Fibroblast of lung (primary cell): ENCODE measurements around the gene AKT1. TPM values are rescaled to one million over a fixed set of nuclear protein-coding genes. Genes with fewer than 3 reads are reported as not detected.

Experiments
- DNase-seq, 2 donors: peaks; one replicate each; pipeline versions ENCODE4 v3.0.0 to v3.0.0-alpha.2; 2010; ENCODE audit warnings: low read depth in 2 of 2
- H2AFZ ChIP-seq: 2 replicates; pipeline ENCODE4 v1.5.1; 2012; ENCODE audit warnings: low read length, control low read depth, inconsistent platforms
- H3K27ac ChIP-seq: 2 replicates; pipeline ENCODE4 v1.5.1; 2011; ENCODE audit warnings: low read length, control low read depth; ENCODE audit not compliant: insufficient read depth
- H3K27me3 ChIP-seq: 2 replicates; pipeline ENCODE4 v1.5.1; 2011; ENCODE audit warnings: mild to moderate bottlenecking, low read length; ENCODE audit not compliant: control insufficient read depth, insufficient read depth
- H3K36me3 ChIP-seq: 2 replicates; pipeline ENCODE4 v1.5.1; 2011; ENCODE audit warnings: low read length; ENCODE audit not compliant: control insufficient read depth, insufficient read depth
- H3K4me1 ChIP-seq: 2 replicates; pipeline ENCODE4 v1.5.1; 2011; ENCODE audit warnings: low read length; ENCODE audit not compliant: control insufficient read depth, insufficient read depth; ENCODE audit errors: extremely low read depth
- H3K4me2 ChIP-seq: 2 replicates; pipeline ENCODE4 v1.5.1; 2011; ENCODE audit warnings: low read length, control low read depth; ENCODE audit not compliant: insufficient read depth; ENCODE audit errors: extremely low read depth
- H3K4me3 ChIP-seq, 4 experiments: fragments of 200-600 bp in 1 of 4; sonication (generic) in 1 of 4; replicated peaks in 1 of 4; 2 replicates each; pipeline ENCODE4 v1.5.1; 2011 to 2016; ENCODE audit warnings: low read length in 4 of 4, low read depth in 3 of 4, mild to moderate bottlenecking in 3 of 4, control low read depth in 2 of 4, inconsistent platforms in 1 of 4, mixed read lengths in 1 of 4; ENCODE audit not compliant: insufficient read depth in 1 of 4; ENCODE audit errors: control extremely low read depth in 1 of 4
- H3K79me2 ChIP-seq: 2 replicates; pipeline ENCODE4 v1.5.1; 2012; ENCODE audit warnings: mild to moderate bottlenecking, low read length, inconsistent platforms; ENCODE audit not compliant: control insufficient read depth, insufficient read depth
- H3K9ac ChIP-seq: 2 replicates; pipeline ENCODE4 v1.5.1; 2011; ENCODE audit warnings: mild to moderate bottlenecking, low read length, control low read depth; ENCODE audit not compliant: insufficient read depth
- H3K9me3 ChIP-seq: 2 replicates; pipeline ENCODE4 v1.5.1; 2012; ENCODE audit warnings: low read depth, low read length; ENCODE audit not compliant: control insufficient read depth, insufficient read depth
- H4K20me1 ChIP-seq: 2 replicates; pipeline ENCODE4 v1.5.1; 2011; ENCODE audit warnings: low read length; ENCODE audit not compliant: control insufficient read depth, insufficient read depth; ENCODE audit errors: extremely low read depth
- CTCF ChIP-seq, 2 donors: IDR thresholded peaks in 1 of 2; conservative IDR thresholded peaks in 1 of 2; 1 replicate in 1 of 2; 2 replicates in 1 of 2; pipeline ENCODE4 v1.5.1; 2011 to 2012; ENCODE audit warnings: low read length in 2 of 2, control low read depth in 1 of 2, inconsistent platforms in 1 of 2, low read depth in 1 of 2, mild to moderate bottlenecking in 1 of 2
- EZH2 ChIP-seq: IDR thresholded peaks from 2 replicates; pipeline ENCODE4 v1.5.1; 2012; ENCODE audit warnings: low read length, control low read depth, mild to moderate bottlenecking; ENCODE audit errors: missing control alignments
- polyA plus RNA-seq, 2 donors: library from polyadenylated mRNA; depleted of rRNA in 1 of 2; stranded (reverse) in 1 of 2; unstranded in 1 of 2; fragments of >200 nt; gene quantifications; 2 replicates each; pipeline ENCODE4 v1.2.1, GENCODE V29; 2011 to 2012; ENCODE audit warnings: missing spikeins in 1 of 2
- total RNA-seq: library from RNA; depleted of rRNA; stranded (reverse); fragments of >200 nt; gene quantifications from 2 replicates; pipeline ENCODE4 v1.2.1, GENCODE V29; 2014

AKT1 gene
- total and polyA plus RNA-seq, 2 donors (not counting 1 experiment from before 2014, with no cell fraction given), result 83.2 to 127 TPM

- Histone ChIP-seq H4K20me1 (no peaks in the 10 kb centered on the region), H3K36me3 (peaks cover 19% of the 10 kb centered on the region), H3K79me2 (no peaks in the 10 kb centered on the region), H3K4me1 (peaks cover 2% of the 10 kb centered on the region), H2AFZ (no peak overlapping the region), H3K27me3 (no peaks in the 10 kb centered on the region), H3K4me2 (no peak overlapping the region), H3K4me3 (no peak overlapping the region), H3K27ac (no peak overlapping the region), H3K9ac (no peak overlapping the region), H3K9me3 (no peaks in the 10 kb centered on the region)
- no peak for DNase-seq
- TF ChIP-seq CTCF (conservative IDR thresholded peaks at IDR 0.05 in 1 of 2, IDR thresholded peaks at IDR 0.05 in 1 of 2; ENCODE audit: low read depth in 1 of 2, low read length in 2 of 2) (no peak), EZH2 (no peak)
Measured at GRCh38 chr14:104767634-104767918, 28.0 kb downstream of the AKT1 start.

- no peaks in the 10 kb centered on the region for H3K27me3 ChIP-seq
- no peak for DNase-seq
- peaks cover 15% of the 10 kb centered on the region for H3K36me3 ChIP-seq
- H3K4me3 ChIP-seq, result no peak overlapping the region
- H2AFZ ChIP-seq, result no peak overlapping the region
- no peaks in the 10 kb centered on the region for H3K79me2 ChIP-seq
- TF ChIP-seq CTCF (conservative IDR thresholded peaks at IDR 0.05 in 1 of 2, IDR thresholded peaks at IDR 0.05 in 1 of 2; ENCODE audit: low read depth in 1 of 2, low read length in 2 of 2), result no peak
- TF ChIP-seq EZH2, result no peak
- H4K20me1 ChIP-seq, result no peaks in the 10 kb centered on the region
- no peak overlapping the region for H3K4me2 ChIP-seq
- peaks cover 2% of the 10 kb centered on the region for H3K4me1 ChIP-seq
- no peaks in the 10 kb centered on the region for H3K9me3 ChIP-seq
- H3K27ac ChIP-seq, result no peak overlapping the region
- no peak overlapping the region for H3K9ac ChIP-seq
Measured at GRCh38 chr14:104766863-104767633, 28.5 kb downstream of the AKT1 start.

- Histone ChIP-seq H3K4me1 (peaks cover 2% of the 10 kb centered on the region), H3K27ac (no peak overlapping the region), H3K9me3 (no peaks in the 10 kb centered on the region), H3K4me2 (no peak overlapping the region), H3K79me2 (no peaks in the 10 kb centered on the region), H2AFZ (no peak overlapping the region), H3K27me3 (no peaks in the 10 kb centered on the region), H4K20me1 (no peaks in the 10 kb centered on the region), H3K9ac (no peak overlapping the region), H3K4me3 (no peak overlapping the region), H3K36me3 (peaks cover 8% of the 10 kb centered on the region)
- no peak for DNase-seq
- TF ChIP-seq EZH2 (no peak), CTCF (conservative IDR thresholded peaks at IDR 0.05 in 1 of 2, IDR thresholded peaks at IDR 0.05 in 1 of 2; ENCODE audit: low read depth in 1 of 2, low read length in 2 of 2) (no peak)
Measured at GRCh38 chr14:104766256-104766862, 29.2 kb downstream of the AKT1 start.
